ENCODE results near the gene CDKAL1. TPM values are rescaled to one million over a fixed set of nuclear protein-coding genes. Genes with fewer than 3 reads are reported as not detected.

The CDKAL1 gene
- total and polyA plus RNA-seq, 11 donors: 3.2 to 14.3 (median 9.3) TPM

DNA sequence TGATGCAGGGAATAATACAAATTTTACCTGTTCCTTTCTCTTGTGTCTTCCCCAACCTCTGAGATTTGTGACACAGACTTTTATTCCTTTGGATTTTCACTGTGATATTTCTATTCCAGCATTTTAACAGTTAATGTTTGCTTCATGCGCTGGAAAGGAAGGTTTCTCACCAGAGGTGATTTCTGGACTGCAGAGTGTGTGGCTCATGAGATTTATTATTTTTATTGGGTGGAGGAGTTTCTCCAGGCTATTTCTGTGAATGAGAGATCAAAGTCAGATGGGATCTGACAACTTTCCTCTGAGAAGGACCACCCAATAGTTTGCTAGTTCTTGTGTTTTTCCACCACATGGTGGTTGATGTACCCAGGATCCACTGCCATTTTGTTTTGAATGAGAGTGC lies 377.5 kb downstream of the CDKAL1 start:
- Histone ChIP-seq H3K36me3 (no peaks in the 10 kb centered on the region), H3K27ac (no peak overlapping the region), H3K4me1 (no peaks in the 10 kb centered on the region), H3K4me3 (no peak overlapping the region), H3K27me3 (no peaks in the 10 kb centered on the region), H3K9me3 (peaks cover 0 to 24% (median 7%) of the 10 kb centered on the region in 12 donors)
- intact Hi-C loops (cut with DNase I): no loop called here
- ATAC-seq: no peak
- no peak for DNase-seq
- 71 to 78% (median 74%) methylated on average over 1 of the region's 1 CpG for WGBS, 4 donors
- TF ChIP-seq POLR2A (IDR thresholded peaks at IDR 0.05): no peak
- TF ChIP-seq, protein P1, sequence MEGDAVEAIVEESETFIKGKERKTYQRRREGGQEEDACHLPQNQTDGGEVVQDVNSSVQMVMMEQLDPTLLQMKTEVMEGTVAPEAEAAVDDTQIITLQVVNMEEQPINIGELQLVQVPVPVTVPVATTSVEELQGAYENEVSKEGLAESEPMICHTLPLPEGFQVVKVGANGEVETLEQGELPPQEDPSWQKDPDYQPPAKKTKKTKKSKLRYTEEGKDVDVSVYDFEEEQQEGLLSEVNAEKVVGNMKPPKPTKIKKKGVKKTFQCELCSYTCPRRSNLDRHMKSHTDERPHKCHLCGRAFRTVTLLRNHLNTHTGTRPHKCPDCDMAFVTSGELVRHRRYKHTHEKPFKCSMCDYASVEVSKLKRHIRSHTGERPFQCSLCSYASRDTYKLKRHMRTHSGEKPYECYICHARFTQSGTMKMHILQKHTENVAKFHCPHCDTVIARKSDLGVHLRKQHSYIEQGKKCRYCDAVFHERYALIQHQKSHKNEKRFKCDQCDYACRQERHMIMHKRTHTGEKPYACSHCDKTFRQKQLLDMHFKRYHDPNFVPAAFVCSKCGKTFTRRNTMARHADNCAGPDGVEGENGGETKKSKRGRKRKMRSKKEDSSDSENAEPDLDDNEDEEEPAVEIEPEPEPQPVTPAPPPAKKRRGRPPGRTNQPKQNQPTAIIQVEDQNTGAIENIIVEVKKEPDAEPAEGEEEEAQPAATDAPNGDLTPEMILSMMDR (IDR thresholded peaks at IDR 0.05): no peak

DNA sequence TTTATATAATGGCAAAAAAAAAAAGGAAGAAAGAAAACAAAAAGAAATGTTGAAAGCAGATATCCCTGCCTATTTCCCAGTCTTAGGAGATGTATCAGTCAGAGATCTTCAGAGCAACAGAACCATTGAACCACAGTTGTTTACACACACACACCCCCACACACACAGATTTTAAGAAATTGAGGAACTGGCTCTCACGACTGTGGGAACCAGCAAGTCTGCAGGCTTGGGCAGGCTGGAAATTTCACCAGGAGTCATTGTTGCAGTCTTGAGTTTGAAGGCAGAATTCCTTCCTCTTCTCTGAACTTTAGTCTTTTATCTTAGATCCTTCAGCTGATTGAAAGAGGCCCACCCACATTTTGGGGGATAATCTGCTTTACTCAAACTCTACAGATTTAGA lies 380.9 kb downstream of the CDKAL1 start:
- Histone ChIP-seq H3K36me3 (no peaks in the 10 kb centered on the region), H3K27ac (no peak overlapping the region), H3K27me3 (no peaks in the 10 kb centered on the region), H3K9me3 (peaks cover 0 to 24% (median 7%) of the 10 kb centered on the region in 12 donors), H3K4me1 (no peaks in the 10 kb centered on the region), H3K4me3 (no peak overlapping the region)
- no peak for TF ChIP-seq POLR2A (IDR thresholded peaks at IDR 0.05)
- TF ChIP-seq, protein P1 (IDR thresholded peaks at IDR 0.05): no peak
- 88 to 97% (median 96%) methylated on average over 1 of the region's 1 CpG for WGBS, 4 donors
- no peak for DNase-seq
- intact Hi-C loops (cut with DNase I): no loop called here
- ATAC-seq: no peak

DNA sequence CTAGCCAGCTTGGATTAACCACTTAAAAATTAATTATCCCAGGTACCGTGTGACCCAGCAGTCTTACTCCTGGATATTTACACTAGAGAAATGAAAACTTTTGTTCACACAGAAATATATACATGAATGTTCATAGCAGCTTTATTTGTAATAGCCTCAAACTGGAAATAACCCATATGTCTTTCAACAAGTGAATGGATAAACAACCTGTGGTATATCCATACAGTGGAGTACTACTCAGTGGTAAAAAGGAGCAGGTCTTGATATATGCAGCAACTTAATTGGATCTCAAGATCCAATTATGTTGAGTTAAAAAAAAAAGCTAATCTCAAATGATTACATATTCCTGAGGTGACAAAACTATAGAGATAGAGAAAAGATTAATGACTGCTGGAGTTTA lies 381.4 kb downstream of the CDKAL1 start:
- peaks cover 0 to 24% (median 7%) of the 10 kb centered on the region in 12 donors for H3K9me3 ChIP-seq
- no peak overlapping the region for H3K4me3 ChIP-seq
- intact Hi-C loops (cut with DNase I): no loop called here
- WGBS, 4 donors: 97 to 100% (median 99%) methylated on average over 1 of the region's 1 CpG
- H3K27me3 ChIP-seq: no peaks in the 10 kb centered on the region
- TF ChIP-seq POLR2A (IDR thresholded peaks at IDR 0.05): no peak
- TF ChIP-seq, protein P1 (IDR thresholded peaks at IDR 0.05): no peak
- H3K4me1 ChIP-seq: no peaks in the 10 kb centered on the region
- no peak for DNase-seq
- no peaks in the 10 kb centered on the region for H3K36me3 ChIP-seq
- no peak for ATAC-seq
- H3K27ac ChIP-seq: no peak overlapping the region

- intact Hi-C loops (cut with DNase I): no loop called here
- no peak for TF ChIP-seq POLR2A (IDR thresholded peaks at IDR 0.05)
- TF ChIP-seq, protein P1 (IDR thresholded peaks at IDR 0.05): no peak
- Histone ChIP-seq H3K27me3 (no peaks in the 10 kb centered on the region), H3K27ac (no peak overlapping the region), H3K4me3 (no peak overlapping the region), H3K36me3 (no peaks in the 10 kb centered on the region), H3K4me1 (no peaks in the 10 kb centered on the region), H3K9me3 (peaks cover 0 to 24% (median 7%) of the 10 kb centered on the region in 12 donors)
- DNase-seq (no peak), ATAC-seq (no peak)
- 85 to 92% (median 90%) methylated on average over 3 of the region's 3 CpGs for WGBS, 4 donors
Observed at GRCh38 chr6:20916086-20916485, 381.8 kb downstream of the CDKAL1 start.
